MCF 10A (cell line): Measurements from ENCODE around the gene TCF4. TPM values are rescaled to one million over a fixed set of nuclear protein-coding genes. Genes with fewer than 3 reads are reported as not detected.

ENCODE experiments used
- BruUV-seq: library from RNA; stranded (reverse); fragments of 400-500 nt; replicated peaks from 2 replicates; lab custom pipeline; 2021; lab: Mats Ljungman, UMichigan
- CTCF ChIA-PET: fragments of 300-600 bp; sonication (Branson Sonifier 250); formaldehyde crosslinking; extraction: SDS; loops from one replicate; lab custom pipeline; 2021; ENCODE audit warnings: antibody characterized with exemption, inconsistent platforms; lab: Yijun Ruan, JAX
- POLR2A ChIA-PET: fragments of 300-600, 350-650 bp; sonication (Branson Sonifier 250); formaldehyde crosslinking; extraction: SDS; loops from one replicate; lab custom pipeline; 2020; ENCODE audit warnings: antibody characterized with exemption, inconsistent platforms; lab: Yijun Ruan, JAX
- DNase-seq: peaks from one replicate; pipeline ENCODE4 v3.0.0-alpha.2; 2018; ENCODE audit not compliant: unreplicated experiment
- H3K27ac Mint-ChIP-seq: one replicate; pipeline ENCODE4 v1.8.0; 2022; ENCODE audit warnings: mild to moderate bottlenecking, low read depth, mixed read lengths; ENCODE audit not compliant: unreplicated experiment
- H3K27me3 Mint-ChIP-seq: one replicate; pipeline ENCODE4 v1.8.0; 2022; ENCODE audit warnings: mixed read lengths; ENCODE audit not compliant: insufficient read depth, unreplicated experiment
- H3K36me3 Mint-ChIP-seq: one replicate; pipeline ENCODE4 v1.8.0; 2022; ENCODE audit warnings: mild to moderate bottlenecking, moderate library complexity, mixed read lengths; ENCODE audit not compliant: insufficient read depth, unreplicated experiment
- H3K4me1 Mint-ChIP-seq: one replicate; pipeline ENCODE4 v1.8.0; 2022; ENCODE audit warnings: mixed read lengths; ENCODE audit not compliant: insufficient read depth, unreplicated experiment
- H3K4me3 Mint-ChIP-seq: one replicate; pipeline ENCODE4 v1.8.0; 2022; ENCODE audit warnings: mild to moderate bottlenecking, moderate library complexity, mixed read lengths; ENCODE audit not compliant: unreplicated experiment
- H3K9me3 Mint-ChIP-seq: one replicate; pipeline ENCODE4 v1.8.0; 2022; ENCODE audit warnings: mixed read lengths; ENCODE audit not compliant: unreplicated experiment
- CTCF ChIP-seq: fragments of 200-600 bp; IDR thresholded peaks from one replicate; pipeline ENCODE4 v1.8.0; 2022; ENCODE audit warnings: antibody characterized with exemption, mild to moderate bottlenecking; ENCODE audit not compliant: unreplicated experiment
- intact Hi-C: fragments of 100-400 bp; cut with micrococcal nuclease; formaldehyde crosslinking; loops from 2 replicates; pipeline ENCODE4 v1.14.1; 2022
- total RNA-seq: library from RNA; stranded (reverse); gene quantifications from 2 replicates; pipeline ENCODE4 v1.2.3, GENCODE V29; 2022

Gene TCF4
- total RNA-seq, 1 experiment from 2014 or later = 6.2 TPM

- ChIA-PET POLR2A (no interaction called here), CTCF (interaction anchor here (0.6 kb wide), 1 partner anchor 176 kb away, joined by 3 read pairs; no protein-coding TSS in a partner anchor)
- no peaks in the 10 kb centered on the region for H3K4me1 Mint-ChIP-seq
- intact Hi-C loops = no loop called here
- H3K9me3 Mint-ChIP-seq = no peaks in the 10 kb centered on the region
- H3K27me3 Mint-ChIP-seq = no peaks in the 10 kb centered on the region
- no peak overlapping the region for H3K4me3 Mint-ChIP-seq
- DNase-seq = no peak
- H3K36me3 Mint-ChIP-seq = no peaks in the 10 kb centered on the region
- no TSS peak for BruUV-seq
- no peak for TF ChIP-seq CTCF
- H3K27ac Mint-ChIP-seq = no peak overlapping the region
These were observed 213.3 kb downstream of the TCF4 start for GRCh38 chr18:55374741-55375140.

GRCh38 chr18:55372209-55372608, 215.8 kb downstream of the TCF4 start:
- Mint-ChIP-seq H3K9me3 (no peaks in the 10 kb centered on the region), H3K27me3 (no peaks in the 10 kb centered on the region), H3K4me1 (no peaks in the 10 kb centered on the region), H3K4me3 (no peak overlapping the region), H3K36me3 (no peaks in the 10 kb centered on the region), H3K27ac (no peak overlapping the region)
- DNase-seq = no peak
- no TSS peak for BruUV-seq
- CTCF ChIA-PET = interaction anchor here (0.6 to 1.3 kb wide), 3 partner anchors 11 to 23 kb away, joined by 3 to 5 read pairs (median 4); no protein-coding TSS in a partner anchor
- TF ChIP-seq CTCF = no peak
- intact Hi-C loops = no loop called here
- POLR2A ChIA-PET = interaction anchor here (0.6 kb wide), 1 partner anchor 603 kb away, joined by 3 read pairs; no protein-coding TSS in a partner anchor

GRCh38 chr18:55370936-55371335, 217.1 kb downstream of the TCF4 start:
- CTCF ChIA-PET = interaction anchor here (1.3 kb wide), 1 partner anchor 14 kb away, joined by 5 read pairs; no protein-coding TSS in a partner anchor
- H3K27me3 Mint-ChIP-seq = no peaks in the 10 kb centered on the region

GRCh38 chr18:55369346-55369745, 218.6 kb downstream of the TCF4 start:
- CTCF ChIA-PET = interaction anchor here (0.9 kb wide), 1 partner anchor 135 kb away, joined by 3 read pairs; no protein-coding TSS in a partner anchor
- intact Hi-C loops = no loop called here
- H3K9me3 Mint-ChIP-seq = no peaks in the 10 kb centered on the region
- no peaks in the 10 kb centered on the region for H3K36me3 Mint-ChIP-seq
- TF ChIP-seq CTCF = no peak
- H3K4me1 Mint-ChIP-seq = no peaks in the 10 kb centered on the region
- DNase-seq = no peak
- no peaks in the 10 kb centered on the region for H3K27me3 Mint-ChIP-seq
- H3K4me3 Mint-ChIP-seq = no peak overlapping the region
- BruUV-seq = no TSS peak
- POLR2A ChIA-PET = no interaction called here
- H3K27ac Mint-ChIP-seq = no peak overlapping the region

More at GRCh38 chr18:55370936-55371335, 217.1 kb downstream of the TCF4 start:
- POLR2A ChIA-PET = no interaction called here
- Mint-ChIP-seq H3K4me3 (no peak overlapping the region), H3K9me3 (no peaks in the 10 kb centered on the region), H3K36me3 (no peaks in the 10 kb centered on the region), H3K4me1 (no peaks in the 10 kb centered on the region), H3K27ac (no peak overlapping the region)
- TF ChIP-seq CTCF = no peak
- DNase-seq = no peak
- intact Hi-C loops = no loop called here
- BruUV-seq = no TSS peak
